Activated CD4-positive, CD25-positive, alpha-beta regulatory T cell treated with anti-CD3 and anti-CD28 coated beads, Interleukin-2, amount 50 U/mL, for 72 hours (primary cell): ENCODE results near the gene CTAG1A.
"Not testable (repeated sequence)": the region's sequence is repeated elsewhere in the genome, so short reads cannot be mapped to it uniquely, and the experiment has no call there.

Experiments used
- DNase-seq: peaks from one replicate; pipeline ENCODE4 v3.0.0; 2021

The CTAG1A gene

DNA sequence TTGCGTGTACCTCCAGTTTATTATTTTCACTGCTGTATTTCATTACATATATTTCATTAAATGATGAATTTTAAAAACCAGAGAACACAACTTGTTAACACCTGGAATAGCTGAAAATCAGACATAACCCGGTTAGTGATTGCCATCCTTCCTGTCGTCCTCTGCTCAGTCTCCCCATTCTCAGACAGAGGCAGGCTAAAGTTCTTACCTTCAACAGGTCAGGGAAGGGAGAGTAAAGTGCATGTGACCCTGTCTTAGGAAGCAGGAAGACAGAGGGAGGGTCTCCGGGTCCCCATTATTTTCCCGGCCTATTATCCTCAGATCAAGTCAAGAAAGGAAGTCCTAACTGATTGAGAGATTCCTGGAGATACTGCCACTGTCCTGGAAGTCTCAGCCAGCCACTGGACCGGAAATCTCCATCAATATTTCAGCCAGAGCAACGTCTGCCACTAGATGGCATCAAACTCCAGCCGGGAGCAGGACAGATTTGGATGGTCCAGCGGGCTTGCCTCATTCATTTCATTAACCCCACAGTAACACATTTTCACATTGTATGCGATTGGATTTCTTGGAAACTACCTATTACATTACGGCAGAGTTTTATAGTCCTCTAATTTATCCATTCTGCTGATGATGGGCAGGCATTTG is 36.0 kb downstream of the CTAG1A start:
- DNase-seq = not testable (repeated sequence)

DNA sequence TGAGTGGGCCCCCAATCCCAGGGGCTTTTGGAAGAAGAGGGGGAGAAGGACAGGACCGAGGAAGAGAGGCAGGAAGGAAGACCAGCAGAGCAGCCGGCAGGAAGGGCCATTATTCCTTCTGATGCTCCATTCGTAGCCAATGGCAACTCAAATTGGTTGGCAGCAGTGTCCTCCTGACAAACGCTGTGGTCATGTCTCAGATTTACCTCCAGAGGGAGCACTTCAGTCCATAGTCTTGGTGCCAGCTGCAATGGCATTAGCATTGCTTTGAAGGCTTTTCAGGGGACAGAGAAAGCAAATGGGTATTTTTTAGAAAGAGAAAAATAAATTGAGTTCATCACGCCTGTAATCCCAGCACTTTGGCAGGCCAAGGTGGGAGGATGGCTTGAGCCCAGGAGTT is 44.0 kb downstream of the CTAG1A start:
- not testable (repeated sequence) for DNase-seq

DNA sequence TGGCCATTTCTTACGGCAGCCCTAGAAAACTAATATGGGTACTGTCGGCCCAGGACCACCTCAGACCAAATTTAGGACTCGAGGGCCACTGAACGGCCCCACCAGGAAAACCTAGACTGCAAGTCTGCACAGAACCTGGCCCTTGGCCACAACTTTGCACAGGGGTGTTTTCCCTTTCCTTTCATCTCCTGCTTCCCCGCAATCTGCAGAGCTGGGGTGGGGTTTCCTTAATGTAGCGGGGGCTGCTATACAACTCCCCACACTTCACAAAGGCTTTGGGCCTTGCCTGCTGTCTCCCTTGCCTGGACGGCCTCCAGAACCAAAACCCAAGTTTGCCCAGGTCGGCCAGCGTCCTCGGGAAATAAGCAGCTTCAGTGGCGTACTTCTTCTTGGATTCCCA is 46.0 kb downstream of the CTAG1A start:
- not testable (repeated sequence) for DNase-seq

DNA sequence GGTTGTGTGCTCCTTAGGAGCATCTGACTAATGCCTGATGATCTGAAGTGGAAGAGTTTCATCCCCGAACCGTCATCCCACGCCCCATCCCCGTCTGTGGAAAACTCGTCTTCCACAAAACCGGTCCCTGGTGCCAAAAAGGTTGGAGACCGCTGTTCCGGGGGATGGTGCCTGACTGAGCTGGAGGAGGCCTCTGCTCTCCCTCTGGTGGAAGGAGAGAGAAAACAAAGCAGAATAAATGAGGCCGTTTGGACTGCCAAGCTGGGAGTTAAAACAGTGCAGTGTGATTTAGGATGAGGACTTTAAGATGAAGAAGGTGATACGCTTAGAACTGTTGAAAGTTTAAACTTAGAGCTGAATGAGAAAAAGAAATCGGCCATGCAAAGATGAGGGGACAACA is 48.7 kb downstream of the CTAG1A start:
- DNase-seq = not testable (repeated sequence)
